Measurements from ENCODE around the gene MGAT4A. TPM values are rescaled to one million over a fixed set of nuclear protein-coding genes. Genes with fewer than 3 reads are reported as not detected.

Gene MGAT4A
- total and polyA plus RNA-seq, 2 of the 13 experiments (the other 11 are each of a cell fraction or from before 2014, with no cell fraction given): 47.2 to 90.9 TPM

GRCh38 chr2:98650998-98651397 lies 79.9 kb downstream of the MGAT4A start:
- ChIA-PET POLR2A (no interaction called here), CTCF (ENCODE audit: low intra/inter-chr PET ratio, low total read pairs) (interaction anchor here (2.8 to 3.2 kb wide), 2 partner anchors 186 to 415 kb away, joined by 32 to 99 read pairs; no protein-coding TSS in a partner anchor)
- 95% methylated on average over 1 of the region's 1 CpG for WGBS (ENCODE audit: low lambda C conversion rate)
- DNase-seq (ENCODE audit: low spot score) (no peak), FAIRE-seq (no peak), ATAC-seq (no peak)
- TF ChIP-seq ZFP36L2 (CRISPR knock-in tag; IDR thresholded peaks at IDR 0.05): no peak
- TF ChIP-seq ATF4 (CRISPR knock-in tag; IDR thresholded peaks at IDR 0.05): no peak
- Histone ChIP-seq H3K79me2 (ENCODE audit: insufficient read depth, low read length) (peaks cover 7% of the 10 kb centered on the region), H3K4me1 (ENCODE audit: insufficient read depth, low read length) (peaks cover 10% of the 10 kb centered on the region; the same call in 1 of the 2 replicates), H4K20me1 (ENCODE audit: insufficient read depth, low read length) (peaks cover 5% of the 10 kb centered on the region), H3K27me3 (ENCODE audit: control insufficient read depth in 1 of 2, insufficient read depth in 2 of 2, low read length in 2 of 2) (no peaks in the 10 kb centered on the region), H3K9ac (ENCODE audit: insufficient read depth, low read depth, low read length) (no peak overlapping the region), H3K9me3 (ENCODE audit: low read length) (no peaks in the 10 kb centered on the region), H3K4me2 (ENCODE audit: low read depth, low read length) (no peak overlapping the region), H3K27ac (ENCODE audit: extremely low read length, insufficient read depth, low read length) (no peak overlapping the region), H3K36me3 (replicated peaks in 1 of 2; ENCODE audit: control insufficient read depth in 1 of 2, insufficient read depth in 2 of 2, low read length in 2 of 2) (peaks cover 9 to 46% of the 10 kb centered on the region in 2 experiments), H2AFZ (ENCODE audit: low read length) (no peak overlapping the region), H3K4me3 (replicated peaks in 1 of 3; ENCODE audit: insufficient read depth in 1 of 3, low read depth in 2 of 3, low read length in 3 of 3) (no peak overlapping the region)
- intact Hi-C loops (cut with micrococcal nuclease; ENCODE audit: unreplicated experiment) (no loop called here), in situ Hi-C loops (cut with HindIII; ENCODE audit: extremely low pct_ligation_motif_present, low pct_unique_long_range_greater_than_20kb) (loop anchor here (5.0 kb wide), 1 partner anchor 186 kb away; no protein-coding TSS in a partner anchor)
- BruUV-seq (replicated peaks): no TSS peak

GRCh38 chr2:98649992-98650375 lies 80.9 kb downstream of the MGAT4A start:
- Histone ChIP-seq H4K20me1 (ENCODE audit: insufficient read depth, low read length) (peaks cover 5% of the 10 kb centered on the region), H3K4me1 (ENCODE audit: insufficient read depth, low read length) (peaks cover 10% of the 10 kb centered on the region; the same call in 1 of the 2 replicates), H3K36me3 (replicated peaks in 1 of 2; ENCODE audit: control insufficient read depth in 1 of 2, insufficient read depth in 2 of 2, low read length in 2 of 2) (peaks cover 10 to 42% of the 10 kb centered on the region in 2 experiments), H3K79me2 (ENCODE audit: insufficient read depth, low read length) (peaks cover 7% of the 10 kb centered on the region), H3K27ac (ENCODE audit: extremely low read length, insufficient read depth, low read length) (no peak overlapping the region), H3K4me3 (replicated peaks in 1 of 3; ENCODE audit: insufficient read depth in 1 of 3, low read depth in 2 of 3, low read length in 3 of 3) (no peak overlapping the region), H3K9ac (ENCODE audit: insufficient read depth, low read depth, low read length) (no peak overlapping the region), H3K9me3 (ENCODE audit: low read length) (no peaks in the 10 kb centered on the region), H2AFZ (ENCODE audit: low read length) (no peak overlapping the region), H3K27me3 (ENCODE audit: control insufficient read depth in 1 of 2, insufficient read depth in 2 of 2, low read length in 2 of 2) (no peaks in the 10 kb centered on the region), H3K4me2 (ENCODE audit: low read depth, low read length) (no peak overlapping the region)
- BruUV-seq (replicated peaks): no TSS peak
- WGBS (ENCODE audit: low lambda C conversion rate): 96% methylated on average over 1 of the region's 1 CpG
- in situ Hi-C loops (cut with HindIII; ENCODE audit: extremely low pct_ligation_motif_present, low pct_unique_long_range_greater_than_20kb): loop anchor here (5.0 kb wide), 2 partner anchors 187 to 417 kb away; no protein-coding TSS in a partner anchor
- ChIA-PET CTCF (ENCODE audit: low intra/inter-chr PET ratio, low total read pairs) (interaction anchor here (1.3 to 3.2 kb wide), 5 partner anchors 180 to 416 kb away, joined by 3 to 99 read pairs (median 4); no protein-coding TSS in a partner anchor), POLR2A (interaction anchor here (0.7 to 1.0 kb wide), 4 partner anchors 52 to 188 kb away, joined by 4 to 6 read pairs (median 5); no protein-coding TSS in a partner anchor)
- DNase-seq (ENCODE audit: low spot score) (no peak), FAIRE-seq (no peak), ATAC-seq (no peak)
- intact Hi-C loops (cut with micrococcal nuclease; ENCODE audit: unreplicated experiment): loop anchor here (1.0 to 10.0 kb wide), 5 partner anchors 55 to 416 kb away; no protein-coding TSS in a partner anchor
- TF ChIP-seq ZNF644 (CRISPR knock-in tag; IDR thresholded peaks at IDR 0.05; ENCODE audit: low read depth) (no peak), ZNF160 (CRISPR knock-in tag; IDR thresholded peaks at IDR 0.05) (peak; percentile 93; the same call in 1 of the 2 replicates)
